Testis (tissue), 2 donors: ENCODE results near the gene NOSIP.

ENCODE experiments used
- CTCF ChIP-seq, 3 experiments: fragments of 450-650 bp in 2 of 3; fragments of 200-600 bp in 1 of 3; sonication (generic) in 1 of 3; IDR thresholded peaks; one replicate each; pipeline ENCODE4 v1.5.1; 2016 to 2019; ENCODE audit warnings: antibody characterized with exemption in 3 of 3, mild to moderate bottlenecking in 2 of 3, moderate library complexity in 1 of 3
- POLR2A ChIP-seq: fragments of 450-650 bp; IDR thresholded peaks from one replicate; pipeline ENCODE4 v1.6.1; 2017; ENCODE audit warnings: antibody characterized with exemption, mild to moderate bottlenecking, moderate library complexity

- TF ChIP-seq CTCF (IDR thresholded peaks at IDR 0.05) (no peak), POLR2A (no peak)
Measured at GRCh38 chr19:49530708-49531107, 49.6 kb downstream of the NOSIP start.
